ENCODE results near the gene THAP9.
"Not testable (repeated sequence)": the region's sequence is repeated elsewhere in the genome, so short reads cannot be mapped to it uniquely, and the experiment has no call there.

The THAP9 gene

DNA sequence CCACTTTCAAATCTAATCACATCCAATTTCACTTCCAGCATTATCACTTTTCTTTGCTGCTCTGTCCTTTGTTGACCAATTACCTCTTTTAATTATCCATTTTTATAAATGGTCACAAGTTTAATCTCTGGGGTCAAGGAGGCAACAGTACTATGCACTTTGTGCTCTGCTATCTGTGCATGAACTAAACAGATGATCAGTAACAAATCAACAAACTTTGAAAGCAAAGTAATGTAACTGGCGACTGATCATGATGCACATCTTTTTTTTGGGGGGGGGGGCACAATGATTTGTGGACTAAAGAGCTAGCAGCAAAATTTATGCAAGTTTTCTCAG is 8.1 kb upstream of the THAP9 start:
- DNase-seq (ENCODE audit: low read depth), result no peak

GRCh38 chr4:82893942-82894341 is 6.6 kb upstream of the THAP9 start:
- no peak for DNase-seq (ENCODE audit: low read depth)

GRCh38 chr4:82896755-82897154 is 3.8 kb upstream of the THAP9 start:
- DNase-seq (ENCODE audit: low read depth), result no peak

DNA sequence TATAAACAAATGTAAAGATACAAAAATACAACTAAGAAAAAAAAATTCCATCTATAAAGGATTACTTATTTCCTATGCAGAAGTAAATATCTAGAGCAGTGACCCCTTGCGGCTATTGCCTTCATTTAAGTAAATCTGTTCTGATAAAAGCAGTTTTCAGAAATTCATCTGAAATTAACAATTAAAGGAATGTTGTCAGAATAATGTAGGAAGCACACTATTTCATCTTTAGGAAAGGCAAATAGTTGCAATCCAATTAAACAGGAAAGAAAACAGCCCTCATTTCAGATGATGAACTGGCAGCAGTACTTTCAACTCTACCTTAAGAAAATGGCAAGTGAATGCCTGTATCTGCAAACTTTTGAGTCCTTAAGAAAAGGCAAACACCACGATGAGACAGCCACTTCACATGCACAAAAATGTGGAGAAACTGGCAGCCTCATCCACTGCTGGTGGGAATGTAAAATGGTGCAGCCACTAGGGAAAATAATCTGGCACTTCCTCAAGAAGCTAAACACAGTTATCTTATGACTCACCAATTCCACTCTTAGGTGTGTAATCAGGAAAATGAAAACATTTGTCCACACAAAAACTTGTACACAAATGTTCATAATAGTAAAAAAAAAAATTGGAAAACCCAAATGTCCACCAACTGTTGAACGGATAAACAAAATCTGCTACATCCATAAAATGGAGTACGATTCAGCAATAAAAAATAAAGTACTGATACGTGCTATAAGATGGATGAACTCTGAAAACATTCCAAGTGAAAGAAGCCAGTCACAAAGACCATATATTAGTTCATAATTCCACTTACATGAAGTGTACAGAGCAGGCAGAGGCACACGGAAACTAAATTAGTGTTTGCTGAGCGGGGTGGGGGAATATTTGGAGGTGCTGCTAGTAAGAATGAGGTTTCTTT is 2.0 kb upstream of the THAP9 start:
- no peak for DNase-seq (ENCODE audit: low read depth)

DNA sequence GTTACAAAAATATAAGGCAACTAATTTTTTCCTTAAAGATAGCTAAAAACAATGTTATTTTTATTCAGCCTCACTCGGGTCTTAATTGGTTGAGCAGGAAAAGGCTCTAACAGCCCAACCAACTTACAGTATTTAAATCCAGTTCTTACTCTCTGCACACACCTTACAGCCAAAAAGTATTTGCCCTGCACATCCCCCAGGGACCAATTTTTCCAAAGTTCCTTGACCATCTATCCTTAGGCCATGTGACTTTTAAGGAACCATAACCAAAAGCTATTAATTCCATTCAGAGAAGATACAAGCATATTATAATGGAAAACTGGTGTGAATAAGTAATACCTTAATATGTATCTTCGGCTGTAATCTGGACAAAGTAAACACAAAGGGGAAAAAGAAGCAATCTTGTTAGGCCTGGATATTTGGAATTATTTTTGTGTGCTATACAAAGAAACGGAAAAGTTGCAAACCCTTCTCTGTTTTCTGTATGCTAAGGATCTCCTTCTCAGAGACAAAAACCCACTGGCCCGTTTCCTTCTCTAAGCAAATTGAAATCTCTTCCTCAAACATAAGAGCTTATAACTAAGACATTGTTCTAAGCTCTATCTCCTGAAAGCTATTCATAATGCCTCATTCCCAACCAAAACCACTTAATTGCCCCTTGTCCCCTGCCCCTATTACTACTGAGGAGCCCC is 1.0 kb upstream of the THAP9 start:
- no peak for DNase-seq (ENCODE audit: low read depth)

DNA sequence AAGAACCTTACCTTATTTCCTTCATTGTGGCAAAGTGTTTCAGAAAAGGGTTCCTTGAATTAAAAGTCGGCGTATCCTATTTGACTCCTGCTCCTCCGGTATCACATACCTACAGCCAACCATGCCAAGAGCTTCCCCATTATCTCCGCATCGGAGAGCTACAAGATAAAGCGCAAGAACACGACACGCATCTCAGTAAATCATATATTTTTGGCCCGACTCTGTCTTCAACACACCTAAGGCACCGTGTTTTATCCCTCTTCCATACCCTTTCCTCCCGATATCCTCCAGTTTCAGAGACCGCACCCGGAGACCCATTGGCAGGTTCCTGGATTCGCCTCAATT is 497 bp upstream of the THAP9 start:
- no peak for DNase-seq (ENCODE audit: low read depth)

GRCh38 chr4:82901183-82901718 is 716 bp downstream of the THAP9 start:
- no peak for DNase-seq (ENCODE audit: low read depth)

- DNase-seq (ENCODE audit: low read depth), result no peak
Measured at GRCh38 chr4:82903737-82904136, 3.2 kb downstream of the THAP9 start.

- DNase-seq (ENCODE audit: low read depth), result no peak
Measured at GRCh38 chr4:82905205-82905604, 4.7 kb downstream of the THAP9 start.

DNA sequence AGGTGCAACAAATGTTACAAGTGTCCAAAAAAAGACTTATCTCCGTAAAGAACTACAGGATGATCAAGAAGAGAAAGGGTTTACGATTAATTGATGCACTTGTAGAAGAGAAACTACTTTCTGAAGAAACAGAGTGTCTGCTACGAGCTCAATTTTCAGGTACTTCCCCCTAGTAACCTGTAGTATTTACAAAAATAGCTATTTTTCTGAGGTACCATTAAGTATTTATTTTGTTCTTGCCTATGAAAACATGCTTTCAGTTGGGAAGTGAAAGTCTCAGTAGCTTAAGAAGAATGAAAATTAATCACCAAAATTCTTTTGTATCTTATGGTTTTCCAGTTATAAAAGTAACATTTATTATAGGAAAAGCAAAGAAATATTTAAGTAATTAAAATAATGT is 5.9 kb downstream of the THAP9 start:
- DNase-seq (ENCODE audit: low read depth), result no peak

DNA sequence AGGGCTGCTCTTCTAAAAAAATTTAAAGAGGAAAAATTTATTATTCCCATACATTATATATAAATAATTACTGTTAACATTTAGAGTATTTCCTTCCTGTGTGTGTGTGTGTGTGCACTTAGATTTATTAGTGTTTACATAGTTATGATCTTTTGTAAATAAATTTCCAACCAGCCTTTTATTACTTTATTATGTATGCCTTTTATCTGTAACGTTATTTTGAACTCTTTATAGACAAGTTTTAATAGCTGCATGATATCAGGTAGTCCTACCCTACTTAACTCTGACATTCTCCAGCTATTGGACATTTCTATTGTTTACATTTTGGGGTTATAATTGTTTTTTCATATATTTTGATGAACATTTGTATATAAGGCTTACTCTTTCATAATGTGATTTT is 8.8 kb downstream of the THAP9 start:
- no peak for DNase-seq (ENCODE audit: low read depth)

DNA sequence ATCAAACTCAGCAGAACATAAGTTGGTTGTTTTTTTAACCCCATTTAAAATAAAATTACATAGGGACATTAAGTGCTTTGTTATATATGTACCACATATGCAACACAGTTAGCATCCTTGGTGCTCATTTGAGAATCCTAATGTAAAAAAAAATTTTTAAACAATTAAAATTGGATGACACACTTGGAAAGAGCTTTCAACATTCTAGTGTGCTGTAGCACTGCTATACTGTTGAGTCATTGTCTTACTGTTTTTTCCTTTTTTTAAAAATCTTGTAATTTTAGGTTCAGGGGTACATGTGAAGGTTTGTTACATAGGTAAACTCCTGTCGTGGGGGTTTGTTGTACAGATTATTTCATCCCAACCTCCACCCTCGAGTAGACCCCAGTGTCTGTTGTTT is 12.8 kb downstream of the THAP9 start:
- DNase-seq (ENCODE audit: low read depth), result no peak

DNA sequence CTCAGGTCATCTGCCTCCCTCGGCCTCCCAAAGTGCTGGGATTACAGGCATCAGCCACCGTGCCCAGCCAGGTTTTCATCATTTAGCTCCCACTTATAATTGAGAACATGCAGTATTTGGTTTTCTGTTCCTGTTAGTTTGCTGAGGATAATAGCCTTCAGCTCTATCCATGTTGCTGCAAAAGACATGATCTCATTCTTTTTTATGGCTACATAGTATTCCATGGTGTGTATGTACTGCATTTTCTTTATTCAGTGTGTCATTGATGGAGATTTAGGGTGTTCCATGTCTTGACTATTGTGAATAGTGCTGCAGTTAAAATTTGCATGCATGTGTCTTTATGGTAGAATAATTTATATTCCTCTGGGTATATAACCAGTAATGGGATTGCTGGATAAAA is 13.4 kb downstream of the THAP9 start:
- DNase-seq (ENCODE audit: low read depth), result not testable (repeated sequence)

GRCh38 chr4:82918091-82918490 is 17.6 kb downstream of the THAP9 start:
- DNase-seq (ENCODE audit: low read depth), result no peak

GRCh38 chr4:82919386-82919785 is 18.9 kb downstream of the THAP9 start:
- no peak for DNase-seq (ENCODE audit: low read depth)

- DNase-seq (ENCODE audit: low read depth), result no peak
Measured at GRCh38 chr4:82921795-82922194, 21.3 kb downstream of the THAP9 start.

DNA sequence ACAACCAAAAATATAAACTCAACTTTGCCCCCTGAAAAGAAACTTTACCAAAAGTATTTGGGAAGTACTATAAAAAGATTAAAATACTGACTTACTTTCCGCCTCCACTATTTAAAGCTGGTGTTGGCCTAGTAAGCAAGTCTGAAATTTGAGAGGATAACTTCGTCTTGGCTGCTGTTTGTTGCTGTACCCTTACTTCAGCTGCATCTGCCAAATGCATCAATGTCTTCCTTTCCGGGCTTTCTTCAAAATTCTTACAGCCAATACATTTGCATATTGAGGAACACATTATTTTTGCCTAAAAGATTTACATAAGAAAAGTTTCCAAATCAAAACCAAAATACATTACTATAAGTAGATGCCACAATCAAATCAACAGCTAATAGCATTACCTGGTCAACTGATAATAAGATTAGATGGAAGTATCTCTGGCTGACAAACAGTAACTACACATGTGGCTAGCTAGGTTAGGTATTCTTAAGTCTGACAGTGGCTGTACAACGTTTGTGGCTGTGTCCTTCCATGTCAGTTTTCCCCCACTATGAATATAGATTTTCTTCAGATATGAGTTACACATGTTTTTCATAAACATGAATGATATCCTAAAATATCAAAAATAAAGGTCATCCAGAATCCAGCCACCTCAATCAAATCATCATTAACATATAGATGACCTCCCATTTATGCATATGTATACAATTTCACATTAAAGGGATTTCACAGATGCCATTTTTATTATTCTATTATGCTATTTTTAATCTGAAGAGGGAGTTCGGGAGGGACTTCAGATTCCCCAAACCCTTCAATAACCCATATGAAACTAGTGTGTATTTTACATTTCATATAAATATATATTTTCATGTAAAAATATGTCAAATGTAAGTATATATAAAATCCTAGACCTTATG is 30.6 kb downstream of the THAP9 start:
- DNase-seq (ENCODE audit: low read depth), result no peak

- DNase-seq (ENCODE audit: low read depth), result no peak
Measured at GRCh38 chr4:82934441-82934840, 33.9 kb downstream of the THAP9 start.

GRCh38 chr4:82939414-82939813 is 38.9 kb downstream of the THAP9 start:
- no peak for DNase-seq (ENCODE audit: low read depth)

DNA sequence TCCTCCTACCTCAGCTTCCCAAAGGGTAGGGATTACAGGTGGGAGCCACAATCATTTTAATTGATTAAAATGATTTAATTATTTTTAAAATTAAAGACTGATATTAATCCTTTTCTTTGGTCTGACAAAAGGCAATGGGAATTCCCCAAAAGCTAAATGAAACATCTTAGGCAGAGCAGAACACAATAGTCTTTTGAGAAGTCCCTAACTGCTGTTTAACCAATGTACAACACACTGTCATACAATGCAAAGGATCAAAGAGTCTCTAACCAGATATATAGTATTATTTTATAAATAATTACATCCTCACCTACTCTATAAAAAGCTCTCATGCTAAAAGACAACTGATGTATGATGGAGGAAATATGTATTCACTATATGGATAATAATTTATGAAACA is 47.0 kb downstream of the THAP9 start:
- DNase-seq (ENCODE audit: low read depth), result no peak

DNA sequence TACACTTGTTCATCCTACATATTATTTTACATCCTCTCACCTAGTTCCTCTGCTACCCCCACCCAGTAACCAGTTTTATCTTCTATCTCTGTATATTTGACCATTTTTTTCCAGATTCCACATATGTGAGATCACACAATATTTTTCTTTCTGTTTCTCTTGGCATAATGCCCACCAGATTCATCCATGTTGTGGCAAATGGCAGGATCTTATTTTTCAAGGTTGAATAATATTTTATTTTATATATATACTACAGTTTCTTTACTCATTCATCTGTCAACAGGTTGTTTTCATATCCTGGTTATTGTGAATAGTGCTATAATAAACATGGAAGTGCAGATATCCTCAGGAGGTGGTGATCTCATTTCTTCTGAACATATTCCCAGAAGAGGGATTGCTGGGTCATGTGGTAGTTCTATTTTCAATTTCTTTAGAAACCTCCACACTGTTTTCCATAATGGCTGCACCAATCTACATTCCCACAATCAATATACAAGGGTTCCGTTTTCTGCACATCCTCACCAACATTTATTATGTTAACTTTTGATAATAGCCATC is 48.2 kb downstream of the THAP9 start:
- DNase-seq (ENCODE audit: low read depth), result no peak

GRCh38 chr4:82951196-82951595 is 50.7 kb downstream of the THAP9 start:
- DNase-seq (ENCODE audit: low read depth), result no peak
